ENCODE data around the gene MAU2. TPM values are rescaled to one million over a fixed set of nuclear protein-coding genes. Genes with fewer than 3 reads are reported as not detected.

The MAU2 gene
- total and polyA plus RNA-seq, 2 of the 13 experiments (the other 11 are each of a cell fraction or from before 2014, with no cell fraction given): 16.8 to 33.8 TPM

DNA sequence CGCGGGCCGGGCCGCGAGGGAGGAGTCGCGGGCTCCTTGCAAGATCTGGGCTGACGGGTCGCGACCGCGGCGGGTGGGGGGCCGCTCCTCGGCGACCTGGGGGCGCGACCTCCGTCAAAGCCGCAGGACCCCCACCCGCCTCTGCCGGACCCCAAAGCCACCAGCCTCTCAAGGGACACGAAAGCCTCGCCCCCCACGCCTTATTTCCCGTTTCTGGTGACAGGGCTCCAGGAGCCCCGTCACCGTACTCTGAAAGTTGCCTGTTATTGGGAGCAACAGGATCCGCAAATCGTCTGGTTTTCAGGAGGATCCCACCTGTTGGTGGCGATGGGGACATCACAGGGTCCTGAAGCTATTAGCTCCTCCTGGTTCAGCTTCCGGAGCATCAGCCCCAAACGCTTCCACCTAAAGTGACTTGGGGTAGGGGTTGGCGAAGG is 530 bp downstream of the MAU2 start (continued):
- TF ChIP-seq ARHGAP35 (CRISPR knock-in tag; IDR thresholded peaks at IDR 0.05; ENCODE audit: borderline replicate concordance) (peak; percentile 82; the same call in 1 of the 2 replicates), DMAP1 (CRISPR knock-in tag; IDR thresholded peaks at IDR 0.05) (0 out of 2 replicates have a peak, but pooled peaks have one; percentile 6), MBNL3 (CRISPR knock-in tag; conservative IDR thresholded peaks at IDR 0.05) (no peak)

DNA sequence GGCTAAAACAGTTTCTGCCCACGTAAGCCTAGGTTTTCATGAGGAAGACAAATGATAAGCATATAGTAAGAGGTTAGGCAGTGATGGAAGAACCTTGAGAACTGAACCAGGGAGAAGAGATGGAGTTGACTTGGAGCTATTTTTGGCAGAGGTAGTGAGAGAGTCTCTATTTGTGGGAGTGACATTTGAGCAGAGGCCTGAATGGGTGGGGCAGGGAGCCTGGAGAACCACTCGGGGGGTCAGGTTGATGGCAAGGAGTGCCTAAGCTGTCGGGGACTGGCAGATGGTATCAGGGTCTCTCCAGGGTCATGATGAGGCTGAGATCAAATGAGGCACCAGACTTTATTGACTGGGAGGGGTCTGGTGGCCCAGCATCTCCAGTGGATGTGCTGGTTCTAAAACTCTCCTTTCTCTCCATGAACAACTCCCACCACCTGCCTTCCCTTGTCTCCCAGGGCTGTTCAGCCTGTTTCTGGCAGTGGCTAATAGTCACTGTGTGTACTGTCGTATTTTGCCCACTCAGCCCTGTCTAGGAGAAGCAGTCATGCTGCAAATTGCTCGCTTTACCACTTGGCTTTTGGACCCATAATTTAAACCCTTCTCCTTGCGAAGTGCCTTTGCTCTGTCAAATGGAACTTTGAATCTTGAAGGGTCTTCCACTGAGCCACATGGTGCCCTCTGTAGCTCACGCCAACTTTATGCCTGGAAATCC is 3.6 kb downstream of the MAU2 start:
- no peak overlapping the region for H2AFZ ChIP-seq (ENCODE audit: low read length)
- in situ Hi-C loops (cut with HindIII; ENCODE audit: extremely low pct_ligation_motif_present, low pct_unique_long_range_greater_than_20kb): no loop called here
- no peak overlapping the region for H3K9ac ChIP-seq (ENCODE audit: insufficient read depth, low read depth, low read length)
- ChIA-PET POLR2A (interaction anchor here (1.0 kb wide), 1 partner anchor 8 kb away, joined by 3 read pairs; no protein-coding TSS in a partner anchor), CTCF (ENCODE audit: low intra/inter-chr PET ratio, low total read pairs) (no interaction called here)
- H3K79me2 ChIP-seq (ENCODE audit: insufficient read depth, low read length): peaks cover 49% of the 10 kb centered on the region
- H3K36me3 ChIP-seq (replicated peaks in 1 of 2; ENCODE audit: control insufficient read depth in 1 of 2, insufficient read depth in 2 of 2, low read length in 2 of 2): peaks cover 12 to 31% of the 10 kb centered on the region in 2 experiments
- no peaks in the 10 kb centered on the region; a peak in 1 of 5 replicates for H3K27me3 ChIP-seq (ENCODE audit: control insufficient read depth in 1 of 2, insufficient read depth in 2 of 2, low read length in 2 of 2)
- no peaks in the 10 kb centered on the region for H3K9me3 ChIP-seq (ENCODE audit: low read length)
- FAIRE-seq (no peak), ATAC-seq (no peak), DNase-seq (ENCODE audit: low spot score) (no peak)
- H3K27ac ChIP-seq (ENCODE audit: extremely low read length, insufficient read depth, low read length): no peak overlapping the region
- BruUV-seq (replicated peaks): no TSS peak
- 0 out of 2 replicates have a peak, but pooled peaks cover 3% of the 10 kb centered on the region for H4K20me1 ChIP-seq (ENCODE audit: insufficient read depth, low read length)
- peaks cover 15% of the 10 kb centered on the region for H3K4me1 ChIP-seq (ENCODE audit: insufficient read depth, low read length)
- 95% methylated on average over 6 of the region's 7 CpGs for WGBS (ENCODE audit: low lambda C conversion rate)
- TF ChIP-seq FOSL1 (CRISPR knock-in tag; IDR thresholded peaks at IDR 0.05; ENCODE audit: borderline replicate concordance) (no peak), ZSCAN20 (CRISPR knock-in tag; IDR thresholded peaks at IDR 0.05; ENCODE audit: borderline replicate concordance) (no peak), HOXA9 (CRISPR knock-in tag; IDR thresholded peaks at IDR 0.05; ENCODE audit: borderline replicate concordance) (no peak), CTCF (CRISPR knock-in tag; IDR thresholded peaks at IDR 0.05) (no peak), ATF6 (CRISPR knock-in tag; conservative IDR thresholded peaks at IDR 0.05) (no peak), POLR2AphosphoS5 (IDR thresholded peaks at IDR 0.05; ENCODE audit: low read depth, low read length) (no peak), SMAD1 (CRISPR knock-in tag; IDR thresholded peaks at IDR 0.05; ENCODE audit: borderline replicate concordance, low read depth) (no peak), RFXAP (CRISPR knock-in tag; IDR thresholded peaks at IDR 0.05; ENCODE audit: borderline replicate concordance) (no peak), RELA (CRISPR knock-in tag; IDR thresholded peaks at IDR 0.05) (no peak), ISL2 (CRISPR knock-in tag; IDR thresholded peaks at IDR 0.05) (no peak), ZNF256 (CRISPR knock-in tag; conservative IDR thresholded peaks at IDR 0.05) (no peak)
- TF ChIP-seq, protein P1, sequence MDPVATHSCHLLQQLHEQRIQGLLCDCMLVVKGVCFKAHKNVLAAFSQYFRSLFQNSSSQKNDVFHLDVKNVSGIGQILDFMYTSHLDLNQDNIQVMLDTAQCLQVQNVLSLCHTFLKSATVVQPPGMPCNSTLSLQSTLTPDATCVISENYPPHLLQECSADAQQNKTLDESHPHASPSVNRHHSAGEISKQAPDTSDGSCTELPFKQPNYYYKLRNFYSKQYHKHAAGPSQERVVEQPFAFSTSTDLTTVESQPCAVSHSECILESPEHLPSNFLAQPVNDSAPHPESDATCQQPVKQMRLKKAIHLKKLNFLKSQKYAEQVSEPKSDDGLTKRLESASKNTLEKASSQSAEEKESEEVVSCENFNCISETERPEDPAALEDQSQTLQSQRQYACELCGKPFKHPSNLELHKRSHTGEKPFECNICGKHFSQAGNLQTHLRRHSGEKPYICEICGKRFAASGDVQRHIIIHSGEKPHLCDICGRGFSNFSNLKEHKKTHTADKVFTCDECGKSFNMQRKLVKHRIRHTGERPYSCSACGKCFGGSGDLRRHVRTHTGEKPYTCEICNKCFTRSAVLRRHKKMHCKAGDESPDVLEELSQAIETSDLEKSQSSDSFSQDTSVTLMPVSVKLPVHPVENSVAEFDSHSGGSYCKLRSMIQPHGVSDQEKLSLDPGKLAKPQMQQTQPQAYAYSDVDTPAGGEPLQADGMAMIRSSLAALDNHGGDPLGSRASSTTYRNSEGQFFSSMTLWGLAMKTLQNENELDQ (CRISPR knock-in tag; IDR thresholded peaks at IDR 0.05; ENCODE audit: borderline replicate concordance): no peak
- H3K4me2 ChIP-seq (ENCODE audit: low read depth, low read length): no peak overlapping the region
- no peak overlapping the region for H3K4me3 ChIP-seq (replicated peaks in 1 of 3; ENCODE audit: insufficient read depth in 1 of 3, low read depth in 2 of 3, low read length in 3 of 3)
- intact Hi-C loops (cut with micrococcal nuclease; ENCODE audit: unreplicated experiment): loop anchor here (5.0 kb wide), 1 partner anchor 52 kb away; the partner anchor contains the start of gene TM6SF2

Measured in HepG2 (cell line).